ENCODE results near the gene UNC13D. TPM values are rescaled to one million over a fixed set of nuclear protein-coding genes. Genes with fewer than 3 reads are reported as not detected.

The UNC13D gene
- polyA plus RNA-seq, 3 donors: 28.4 to 111 (median 53.3) TPM

GRCh38 chr17:75878174-75878998 lies 34.2 kb upstream of the UNC13D start, which contains the start of gene TRIM47:
Gene TRIM47 (minus strand): TSS chr17:75878581. CDS start chr17:75878548, 33 bp downstream.
- peak in 2 of 3 donors; percentile 37 to 47 for DNase-seq
- peak; percentile 54 for TF ChIP-seq CTCF (IDR thresholded peaks at IDR 0.05)
- Histone ChIP-seq H3K27ac (ENCODE audit: low read depth in 1 of 2, low read length in 2 of 2) (no peak within 1 kb of the TSS), H2AFZ (ENCODE audit: insufficient read depth, low read depth, low read length, poor library complexity, severe bottlenecking) (peak within 1 kb of the TSS; percentile 76), H3K36me3 (replicated peaks in 1 of 2; ENCODE audit: control insufficient read depth in 1 of 2, insufficient read depth in 2 of 2, low read length in 2 of 2) (no peaks in the 10 kb centered on the region), H3K9ac (ENCODE audit: insufficient read depth, low read length, poor library complexity, severe bottlenecking) (no peak within 1 kb of the TSS), H3K9me3 (replicated peaks in 1 of 2; ENCODE audit: control insufficient read depth in 1 of 2, insufficient read depth in 1 of 2, low read length in 2 of 2) (peaks cover 0 to 5% of the 10 kb centered on the region in 2 donors), H4K20me1 (ENCODE audit: insufficient read depth, low read length) (no peaks in the 10 kb centered on the region), H3K27me3 (ENCODE audit: control insufficient read depth in 2 of 2, insufficient read depth in 2 of 2, low read length in 2 of 2) (peaks cover 16 to 48% of the 10 kb centered on the region in 2 donors), H3K4me2 (replicated peaks; ENCODE audit: extremely low read depth, low read length, poor library complexity, severe bottlenecking) (peak within 1 kb of the TSS; percentile 80), H3K79me2 (ENCODE audit: insufficient read depth, low read length) (no peaks in the 10 kb centered on the region), H3K4me1 (ENCODE audit: control insufficient read depth in 1 of 2, insufficient read depth in 2 of 2, low read length in 2 of 2) (peaks cover 27 to 38% of the 10 kb centered on the region in 2 donors), H3K4me3 (replicated peaks in 1 of 3; ENCODE audit: low read depth in 2 of 3, low read length in 3 of 3) (peak within 1 kb of the TSS; percentile 8 to 68 (median 23))
- intact Hi-C loops (cut with micrococcal nuclease): no loop called here
- peak within 1 kb of the TSS; percentile 73 to 95 for H3K4me3 Mint-ChIP-seq
- peaks cover 2 to 6% of the 10 kb centered on the region in 2 donors for H3K36me3 Mint-ChIP-seq
- H3K27ac Mint-ChIP-seq: peak within 1 kb of the TSS in 2 of 7 donors; percentile 46 to 60
- peaks cover 55 to 73% (median 55%) of the 10 kb centered on the region in 3 donors for H3K27me3 Mint-ChIP-seq (ENCODE audit: low read depth in 3 of 3)
- H3K9me3 Mint-ChIP-seq: peaks cover 0 to 14% (median 4%) of the 10 kb centered on the region in 7 donors
- peaks cover 28% of the 10 kb centered on the region for H3K4me1 Mint-ChIP-seq
- WGBS (ENCODE audit: insufficient coverage): under 1% methylated on average over 83 of the region's 87 CpGs

- no peaks in the 10 kb centered on the region for H4K20me1 ChIP-seq (ENCODE audit: insufficient read depth, low read length)
- DNase-seq: peak; percentile 56 to 67 (median 62)
- WGBS (ENCODE audit: insufficient coverage): under 1% methylated on average over 56 of the region's 56 CpGs
- peak; percentile 72 for TF ChIP-seq CTCF (IDR thresholded peaks at IDR 0.05)
- H3K27me3 ChIP-seq (ENCODE audit: control insufficient read depth in 2 of 2, insufficient read depth in 2 of 2, low read length in 2 of 2): peaks cover 16 to 48% of the 10 kb centered on the region in 2 donors
- Mint-ChIP-seq H3K4me1 (peaks cover 28% of the 10 kb centered on the region), H3K27ac (no peak overlapping the region), H3K9me3 (peaks cover 0 to 14% (median 4%) of the 10 kb centered on the region in 7 donors), H3K36me3 (peaks cover 2 to 6% of the 10 kb centered on the region in 2 donors), H3K4me3 (peak overlapping the region; percentile 73 to 95), H3K27me3 (ENCODE audit: low read depth in 3 of 3) (peaks cover 55 to 68% (median 55%) of the 10 kb centered on the region in 3 donors)
- H3K9ac ChIP-seq (ENCODE audit: insufficient read depth, low read length, poor library complexity, severe bottlenecking): no peak overlapping the region
- no peak overlapping the region for H3K27ac ChIP-seq (ENCODE audit: low read depth in 1 of 2, low read length in 2 of 2)
- H3K36me3 ChIP-seq (replicated peaks in 1 of 2; ENCODE audit: control insufficient read depth in 1 of 2, insufficient read depth in 2 of 2, low read length in 2 of 2): no peaks in the 10 kb centered on the region
- H3K4me2 ChIP-seq (replicated peaks; ENCODE audit: extremely low read depth, low read length, poor library complexity, severe bottlenecking): peak overlapping the region; percentile 80
- H3K79me2 ChIP-seq (ENCODE audit: insufficient read depth, low read length): no peaks in the 10 kb centered on the region
- H2AFZ ChIP-seq (ENCODE audit: insufficient read depth, low read depth, low read length, poor library complexity, severe bottlenecking): peak overlapping the region; percentile 76
- peak overlapping the region in 2 of 3 experiments; percentile 23 to 68 for H3K4me3 ChIP-seq (replicated peaks in 1 of 3; ENCODE audit: low read depth in 2 of 3, low read length in 3 of 3)
- intact Hi-C loops (cut with micrococcal nuclease): no loop called here
- H3K9me3 ChIP-seq (replicated peaks in 1 of 2; ENCODE audit: control insufficient read depth in 1 of 2, insufficient read depth in 1 of 2, low read length in 2 of 2): peaks cover 0 to 5% of the 10 kb centered on the region in 2 donors
- peaks cover 27 to 38% of the 10 kb centered on the region in 2 donors for H3K4me1 ChIP-seq (ENCODE audit: control insufficient read depth in 1 of 2, insufficient read depth in 2 of 2, low read length in 2 of 2)
Observed at GRCh38 chr17:75877752-75878173, 33.6 kb upstream of the UNC13D start.
